ENCODE results near the gene WWOX. TPM values are rescaled to one million over a fixed set of nuclear protein-coding genes. Genes with fewer than 3 reads are reported as not detected.

The WWOX gene
- total and polyA plus RNA-seq, 7 donors: 7.1 to 46.8 (median 16.1) TPM

- no peak for TF ChIP-seq POLR2A (IDR thresholded peaks at IDR 0.05)
- no peaks in the 10 kb centered on the region for H3K36me3 ChIP-seq
- intact Hi-C loops (cut with DNase I): no loop called here
- 67 to 85% methylated on average over 6 of the region's 6 CpGs for WGBS, 2 donors
- no peak overlapping the region for H3K27ac ChIP-seq
- H3K4me3 ChIP-seq: no peak overlapping the region
- H3K9me3 ChIP-seq: no peaks in the 10 kb centered on the region
- H3K4me1 ChIP-seq: no peaks in the 10 kb centered on the region
- H3K27me3 ChIP-seq: no peaks in the 10 kb centered on the region
- no peak for DNase-seq
Observed at GRCh38 chr16:78325468-78326352, 226.3 kb downstream of the WWOX start.

- TF ChIP-seq EP300 (IDR thresholded peaks at IDR 0.05): no peak
- TF ChIP-seq POLR2AphosphoS5 (IDR thresholded peaks at IDR 0.05): no peak
- TF ChIP-seq CTCF (IDR thresholded peaks at IDR 0.05): no peak
- TF ChIP-seq POLR2A (IDR thresholded peaks at IDR 0.05): no peak
- H3K4me3 ChIP-seq: no peak overlapping the region
- no peak overlapping the region for H3K27ac ChIP-seq
- H3K9me3 ChIP-seq: no peaks in the 10 kb centered on the region
- intact Hi-C loops (cut with DNase I): no loop called here
- no peaks in the 10 kb centered on the region for H3K27me3 ChIP-seq
- DNase-seq: no peak
- WGBS, 2 donors: 92 to 95% methylated on average over 3 of the region's 3 CpGs
- no peaks in the 10 kb centered on the region for H3K4me1 ChIP-seq
- no peaks in the 10 kb centered on the region for H3K36me3 ChIP-seq
Observed at GRCh38 chr16:78326731-78327130, 227.3 kb downstream of the WWOX start.

- intact Hi-C loops (cut with DNase I): no loop called here
- Histone ChIP-seq H3K36me3 (no peaks in the 10 kb centered on the region), H3K27me3 (no peaks in the 10 kb centered on the region), H3K4me1 (peaks cover 0 to 3% (median 0%) of the 10 kb centered on the region in 4 donors), H3K27ac (no peak overlapping the region), H3K9me3 (no peaks in the 10 kb centered on the region), H3K4me3 (no peak overlapping the region)
- DNase-seq: no peak
- 80 to 85% methylated on average over 4 of the region's 4 CpGs for WGBS, 2 donors
- no peak for TF ChIP-seq CTCF (IDR thresholded peaks at IDR 0.05)
- no peak for TF ChIP-seq POLR2A (IDR thresholded peaks at IDR 0.05)
- TF ChIP-seq POLR2AphosphoS5 (IDR thresholded peaks at IDR 0.05): no peak
- TF ChIP-seq EP300 (IDR thresholded peaks at IDR 0.05): no peak
Observed at GRCh38 chr16:78331731-78332130, 232.3 kb downstream of the WWOX start.

GRCh38 chr16:78333808-78334207 lies 234.4 kb downstream of the WWOX start:
- intact Hi-C loops (cut with DNase I): no loop called here
- Histone ChIP-seq H3K27me3 (no peaks in the 10 kb centered on the region), H3K9me3 (no peaks in the 10 kb centered on the region), H3K4me1 (peaks cover 0 to 3% (median 0%) of the 10 kb centered on the region in 4 donors), H3K36me3 (no peaks in the 10 kb centered on the region), H3K27ac (no peak overlapping the region), H3K4me3 (no peak overlapping the region)
- DNase-seq: no peak
- TF ChIP-seq POLR2AphosphoS5 (IDR thresholded peaks at IDR 0.05) (no peak), EP300 (IDR thresholded peaks at IDR 0.05) (no peak), POLR2A (IDR thresholded peaks at IDR 0.05) (no peak), CTCF (IDR thresholded peaks at IDR 0.05) (no peak)
- 81 to 94% methylated on average over 5 of the region's 5 CpGs for WGBS, 2 donors

GRCh38 chr16:78340590-78340989 lies 241.1 kb downstream of the WWOX start:
- TF ChIP-seq POLR2A (IDR thresholded peaks at IDR 0.05) (no peak), CTCF (IDR thresholded peaks at IDR 0.05) (no peak)
- Histone ChIP-seq H3K27me3 (no peaks in the 10 kb centered on the region), H3K27ac (no peak overlapping the region), H3K4me3 (no peak overlapping the region), H3K4me1 (no peaks in the 10 kb centered on the region), H3K36me3 (no peaks in the 10 kb centered on the region), H3K9me3 (peaks cover 0 to 3% (median 0%) of the 10 kb centered on the region in 4 donors)
- WGBS, 2 donors: 87 to 95% methylated on average over 1 of the region's 1 CpG
- no peak for DNase-seq
- intact Hi-C loops (cut with DNase I): no loop called here
